GM18498 (cell line): ENCODE data around the gene STARD13.

ENCODE experiments used
- ATAC-seq: cut with Tn5 transposase; IDR thresholded peaks from one replicate; pipeline ENCODE4 v1.9.1; 2021; ENCODE audit warnings: mild to moderate bottlenecking, moderate library complexity; ENCODE audit not compliant: unreplicated experiment

STARD13 gene

GRCh38 chr13:33125821-33126570 is 159.6 kb downstream of the STARD13 start:
- no peak for ATAC-seq

GRCh38 chr13:33123066-33123859 is 162.3 kb downstream of the STARD13 start:
- no peak for ATAC-seq

- ATAC-seq: no peak
These were observed 165.6 kb downstream of the STARD13 start for GRCh38 chr13:33119856-33120543.

- no peak for ATAC-seq
These were observed 166.4 kb downstream of the STARD13 start for GRCh38 chr13:33119022-33119781.

GRCh38 chr13:33116321-33117010 is 169.1 kb downstream of the STARD13 start:
- no peak for ATAC-seq

GRCh38 chr13:33115274-33115673 is 170.3 kb downstream of the STARD13 start:
- no peak for ATAC-seq

- ATAC-seq: no peak
These were observed 171.4 kb downstream of the STARD13 start for GRCh38 chr13:33114146-33114545.

- no peak for ATAC-seq
These were observed 172.8 kb downstream of the STARD13 start for GRCh38 chr13:33112766-33113165.

GRCh38 chr13:33111414-33112110 is 174.0 kb downstream of the STARD13 start:
- ATAC-seq: peak; percentile 20

- ATAC-seq: peak; percentile 52
These were observed 174.7 kb downstream of the STARD13 start for GRCh38 chr13:33110713-33111413.

- ATAC-seq: peak; percentile 2
These were observed 175.2 kb downstream of the STARD13 start for GRCh38 chr13:33110386-33110712.

GRCh38 chr13:33109801-33110200 is 175.8 kb downstream of the STARD13 start:
- ATAC-seq: no peak

- peak; percentile 26 for ATAC-seq
These were observed 176.3 kb downstream of the STARD13 start for GRCh38 chr13:33109271-33109697.

- no peak for ATAC-seq
These were observed 176.9 kb downstream of the STARD13 start for GRCh38 chr13:33108620-33109019.

GRCh38 chr13:33107361-33107760 is 178.2 kb downstream of the STARD13 start:
- ATAC-seq: no peak

- ATAC-seq: peak; percentile 33
These were observed 178.7 kb downstream of the STARD13 start for GRCh38 chr13:33106656-33107360.

GRCh38 chr13:33105387-33106005 is 180.1 kb downstream of the STARD13 start:
- ATAC-seq: no peak

GRCh38 chr13:33103457-33103856 is 182.1 kb downstream of the STARD13 start:
- ATAC-seq: no peak
